Measurements from ENCODE around the gene MFRP.

GRCh38 chr11:119338965-119339588 is 7.4 kb downstream of the MFRP start:
- TF ChIP-seq CTCF (IDR thresholded peaks at IDR 0.05) (no peak), POLR2A (IDR thresholded peaks at IDR 0.05) (no peak), POLR2AphosphoS5 (IDR thresholded peaks at IDR 0.05) (no peak)
